GM13976 (cell line): ENCODE measurements around the gene ARMC6.
"Not testable (repeated sequence)": the region's sequence is repeated elsewhere in the genome, so short reads cannot be mapped to it uniquely, and the experiment has no call there.

Experiments
- DNase-seq: peaks from one replicate; pipeline ENCODE4 v3.0.0; 2012; ENCODE audit warnings: low spot score
- in situ Hi-C: fragments of 300-500 bp; cut with MboI; formaldehyde crosslinking; loops from one replicate; pipeline ENCODE4 v1.12.0; 2022; ENCODE audit warnings: low sequenced_read_pairs, mixed read lengths, inconsistent platforms; ENCODE audit not compliant: unreplicated experiment
- TF ChIP-seq, protein P1 (sequence below): IDR thresholded peaks from 2 replicates; pipeline ENCODE4 v1.5.1; 2012; ENCODE audit warnings: borderline replicate concordance, mild to moderate bottlenecking; ENCODE audit not compliant: insufficient read depth; ENCODE audit errors: extremely low read depth, missing control alignments, control extremely low read depth

Gene ARMC6

DNA sequence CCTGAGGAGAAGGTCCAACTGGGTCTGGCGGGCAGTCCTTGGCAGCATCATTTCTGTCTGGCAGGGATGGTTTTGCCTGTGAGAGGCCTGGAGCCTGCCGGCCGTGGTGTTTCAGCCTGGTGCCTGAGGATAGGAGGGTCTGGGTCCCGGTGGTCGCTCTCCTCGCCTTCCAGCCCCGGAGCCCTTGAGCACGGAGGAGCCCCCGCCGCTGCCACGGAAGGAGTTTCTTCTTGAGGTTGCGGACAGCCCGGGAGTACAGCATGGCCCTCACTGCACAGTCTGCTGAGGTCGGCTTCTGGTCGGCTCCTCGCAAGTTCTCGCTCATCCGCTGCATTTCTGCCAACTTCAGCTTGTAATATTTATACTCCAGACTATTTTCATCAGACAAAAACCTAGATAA is 23.5 kb upstream of the ARMC6 start:
- TF ChIP-seq, protein P1, sequence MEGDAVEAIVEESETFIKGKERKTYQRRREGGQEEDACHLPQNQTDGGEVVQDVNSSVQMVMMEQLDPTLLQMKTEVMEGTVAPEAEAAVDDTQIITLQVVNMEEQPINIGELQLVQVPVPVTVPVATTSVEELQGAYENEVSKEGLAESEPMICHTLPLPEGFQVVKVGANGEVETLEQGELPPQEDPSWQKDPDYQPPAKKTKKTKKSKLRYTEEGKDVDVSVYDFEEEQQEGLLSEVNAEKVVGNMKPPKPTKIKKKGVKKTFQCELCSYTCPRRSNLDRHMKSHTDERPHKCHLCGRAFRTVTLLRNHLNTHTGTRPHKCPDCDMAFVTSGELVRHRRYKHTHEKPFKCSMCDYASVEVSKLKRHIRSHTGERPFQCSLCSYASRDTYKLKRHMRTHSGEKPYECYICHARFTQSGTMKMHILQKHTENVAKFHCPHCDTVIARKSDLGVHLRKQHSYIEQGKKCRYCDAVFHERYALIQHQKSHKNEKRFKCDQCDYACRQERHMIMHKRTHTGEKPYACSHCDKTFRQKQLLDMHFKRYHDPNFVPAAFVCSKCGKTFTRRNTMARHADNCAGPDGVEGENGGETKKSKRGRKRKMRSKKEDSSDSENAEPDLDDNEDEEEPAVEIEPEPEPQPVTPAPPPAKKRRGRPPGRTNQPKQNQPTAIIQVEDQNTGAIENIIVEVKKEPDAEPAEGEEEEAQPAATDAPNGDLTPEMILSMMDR = no peak
- DNase-seq = no peak
- in situ Hi-C loops = no loop called here

DNA sequence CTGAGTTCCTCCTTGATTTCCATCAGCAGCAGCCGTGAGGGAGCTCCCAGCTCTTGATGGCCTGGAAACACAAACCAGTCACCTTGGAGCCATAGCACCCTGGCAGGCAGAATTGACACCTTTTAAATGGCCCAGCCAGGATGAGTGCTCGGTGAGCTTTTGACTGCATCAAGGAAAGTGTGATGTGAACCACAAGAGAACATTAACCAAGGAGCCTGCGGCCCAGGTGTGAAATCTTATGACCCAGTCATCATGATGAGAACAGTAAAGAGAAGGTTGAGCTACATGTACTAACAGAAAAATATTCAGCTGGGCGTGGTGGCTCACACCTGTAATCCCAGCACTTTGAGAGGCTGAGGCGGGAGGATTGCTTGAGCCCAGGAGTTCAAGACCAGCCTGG is 22.9 kb upstream of the ARMC6 start:
- in situ Hi-C loops = no loop called here
- DNase-seq = no peak
- TF ChIP-seq, protein P1 = no peak

DNA sequence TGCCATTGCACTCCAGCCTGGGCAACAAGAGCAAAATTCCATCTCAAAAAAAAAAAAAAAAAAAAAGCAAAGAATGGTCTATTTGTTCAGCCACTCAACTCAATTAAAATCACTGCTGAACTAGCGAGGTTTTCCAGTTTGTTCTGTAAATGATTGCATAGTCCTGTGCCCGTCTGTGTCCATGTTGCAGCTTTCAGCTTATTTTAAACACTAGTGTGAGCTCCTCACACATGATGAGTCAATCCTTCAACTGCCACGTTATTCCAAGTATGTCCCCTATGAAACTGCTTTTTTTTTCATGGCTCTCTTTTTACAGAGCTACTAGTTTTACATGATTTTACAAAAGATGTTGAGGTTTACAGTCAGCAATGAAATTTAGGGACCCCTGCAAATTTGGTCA is 12.3 kb upstream of the ARMC6 start:
- in situ Hi-C loops = no loop called here
- no peak for DNase-seq
- TF ChIP-seq, protein P1 = no peak

DNA sequence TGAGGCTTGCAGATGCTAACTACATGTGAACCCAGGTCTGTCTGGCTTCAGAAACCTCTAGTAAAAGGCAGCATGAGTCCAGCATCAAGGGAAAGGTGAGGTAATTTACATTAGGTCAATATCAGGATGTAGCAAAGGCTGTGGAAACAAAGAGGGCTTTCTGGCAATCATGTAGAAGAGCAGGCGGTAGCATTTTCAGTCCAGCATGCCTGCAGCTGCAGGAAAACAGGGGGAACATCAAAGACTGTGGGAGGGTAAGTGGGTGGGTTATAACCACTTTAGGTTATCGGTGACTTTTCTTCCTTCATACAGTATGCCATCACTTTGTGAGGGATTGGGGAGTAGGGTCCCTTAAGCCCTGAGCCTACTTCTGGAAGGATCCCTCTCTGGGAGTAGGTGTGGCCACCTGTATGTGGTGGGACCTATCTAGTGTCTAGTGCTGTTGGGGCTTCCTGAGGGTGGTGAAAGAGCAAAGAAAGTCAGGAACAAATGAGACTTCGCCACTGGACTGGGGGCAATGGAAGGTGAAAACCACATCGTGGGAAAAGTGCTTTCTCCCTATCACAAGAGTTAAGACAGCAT is 10.9 kb upstream of the ARMC6 start:
- no peak for DNase-seq
- TF ChIP-seq, protein P1 = no peak
- in situ Hi-C loops = no loop called here

DNA sequence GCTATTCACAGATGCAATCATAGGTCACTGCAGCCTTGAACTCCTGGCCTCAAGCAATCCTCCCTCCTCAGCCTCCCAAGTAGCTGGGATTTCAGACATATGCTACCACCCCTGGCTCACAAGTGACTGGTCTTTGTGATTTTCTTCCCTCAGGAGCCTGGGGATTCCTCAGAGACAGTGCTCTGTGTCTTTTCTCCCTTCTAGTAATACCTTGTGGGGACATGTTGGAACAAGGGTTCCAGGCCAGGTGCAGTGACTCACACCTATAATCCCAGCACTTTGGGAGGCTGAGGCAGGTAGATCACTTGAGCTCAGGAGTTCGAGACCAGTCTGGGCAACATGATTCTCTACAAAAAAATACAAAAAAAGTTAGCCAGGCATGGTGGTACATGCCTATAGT is 10.0 kb upstream of the ARMC6 start:
- DNase-seq, in situ Hi-C loops: not testable (repeated sequence)

DNA sequence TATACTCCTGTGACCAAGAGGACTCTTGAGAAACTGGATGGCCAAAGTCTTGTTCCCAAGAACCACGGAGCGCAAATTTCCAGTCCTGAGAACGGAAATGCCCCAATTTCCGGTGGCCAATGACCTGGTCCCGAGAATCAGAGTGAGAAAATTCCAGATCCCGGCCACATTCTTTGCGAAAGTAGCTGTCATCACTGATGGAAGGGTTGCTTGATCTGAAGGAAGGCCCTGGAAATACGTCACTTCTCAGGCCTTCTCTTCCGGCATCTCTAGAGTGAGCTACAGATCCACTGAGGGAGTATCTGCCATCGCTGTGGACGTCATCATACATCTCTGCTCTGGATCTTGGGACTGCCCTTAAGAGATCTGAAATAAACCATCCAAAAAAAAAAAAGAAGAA is 7.5 kb upstream of the ARMC6 start:
- TF ChIP-seq, protein P1 = no peak
- in situ Hi-C loops = no loop called here
- no peak for DNase-seq

DNA sequence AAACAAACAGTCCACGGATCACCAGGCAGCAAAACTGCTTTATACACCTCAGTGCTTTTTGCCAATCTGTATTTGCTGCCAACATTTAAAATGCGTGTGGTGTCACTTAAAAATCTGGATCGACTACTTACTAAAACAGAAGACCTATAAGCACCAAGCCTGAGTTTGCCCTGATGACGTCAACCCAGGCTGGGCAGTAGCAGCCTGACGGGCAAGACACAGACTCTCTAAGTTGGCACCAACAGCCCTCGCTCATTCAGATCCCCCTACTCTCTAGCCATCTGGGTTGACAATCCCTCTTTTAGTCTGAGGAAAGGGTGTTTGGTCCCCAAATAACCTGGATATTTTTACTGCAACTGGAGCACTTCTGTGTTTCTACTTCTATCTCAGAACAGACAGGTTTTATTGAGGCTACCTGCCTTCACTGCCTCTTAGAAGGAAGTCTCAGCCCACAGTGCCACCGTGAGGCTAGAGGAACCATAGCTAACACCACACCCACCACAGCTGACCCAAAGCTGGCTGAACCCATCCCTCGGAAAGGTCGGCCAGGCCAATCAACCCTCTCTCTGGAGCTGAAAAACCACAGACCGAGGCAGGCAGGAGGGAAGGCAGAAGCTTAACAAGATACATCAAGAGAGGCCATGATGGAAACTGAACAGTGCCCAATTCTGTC is 7.0 kb upstream of the ARMC6 start:
- TF ChIP-seq, protein P1 = no peak
- in situ Hi-C loops = no loop called here
- no peak for DNase-seq
